K562 (cell line): Measurements from ENCODE around the gene MEGF9.

Source experiments
- GABPB1 ChIP-seq: sonication (generic); formaldehyde crosslinking; IDR thresholded peaks from 2 replicates; pipeline ENCODE4 v1.8.0; 2022; ENCODE audit warnings: mild to moderate bottlenecking, missing genetic modification reagents
- PTBP1 ChIP-seq: fragments of 200-400 bp; formaldehyde crosslinking; IDR thresholded peaks from 2 replicates; pipeline ENCODE4 v1.6.1; 2017; ENCODE audit warnings: low read depth, low read length
- ZFX ChIP-seq: sonication (generic); formaldehyde crosslinking; IDR thresholded peaks from 2 replicates; pipeline ENCODE4 v1.8.0; 2022; ENCODE audit warnings: mild to moderate bottlenecking, missing genetic modification reagents, moderate library complexity

DNA sequence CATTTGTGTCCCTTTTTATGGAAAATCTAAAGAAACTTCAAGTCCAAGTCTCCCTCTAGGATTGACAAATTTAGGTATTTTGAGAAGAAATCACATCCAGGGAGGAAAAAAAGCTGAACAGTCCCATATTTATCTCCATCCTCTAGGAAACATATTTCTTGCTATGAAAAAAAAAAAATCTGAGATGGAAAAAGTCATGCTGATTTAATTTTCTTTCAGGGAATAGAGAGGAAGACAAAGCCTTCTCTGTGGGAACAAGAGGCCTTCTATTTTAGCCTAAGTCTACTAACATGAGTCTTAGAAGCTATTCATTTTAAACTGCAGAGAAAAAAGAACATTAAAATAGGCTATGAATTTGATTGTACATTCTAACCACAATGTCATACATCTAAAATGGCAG is 71.2 kb downstream of the MEGF9 start:
- no peak for TF ChIP-seq ZFX (CRISPR knock-in tag)
- TF ChIP-seq GABPB1 (CRISPR knock-in tag), result no peak
- TF ChIP-seq PTBP1, result no peak
